DND-41 (cell line): ENCODE data around the gene PPP1R16B.

Source experiments
- ATAC-seq: fragments of 200-7000 bp; cut with Tn5 transposase; 3 replicates; pipeline ENCODE4 v1.9.1; 2021; ENCODE audit warnings: low read depth; ENCODE audit not compliant: insufficient read depth
- DNase-seq: peaks from one replicate; pipeline ENCODE4 v3.0.0-alpha.2; 2020
- H2AFZ ChIP-seq: 2 replicates; pipeline ENCODE4 v1.6.0; 2012; ENCODE audit warnings: low read depth, low read length
- H3K27ac ChIP-seq: 2 replicates; pipeline ENCODE4 v1.5.1; 2012; ENCODE audit warnings: low read length, inconsistent platforms
- H3K27me3 ChIP-seq: fragments of 200-600 bp; sonication (generic); 2 replicates; pipeline ENCODE4 v1.6.0; 2012; ENCODE audit warnings: low read length, mild to moderate bottlenecking, inconsistent platforms; ENCODE audit not compliant: insufficient read depth, poor library complexity
- H3K36me3 ChIP-seq: 2 replicates; pipeline ENCODE4 v1.5.1; 2012; ENCODE audit warnings: low read length, inconsistent platforms; ENCODE audit not compliant: insufficient read depth
- H3K4me1 ChIP-seq: 2 replicates; pipeline ENCODE4 v1.5.1; 2012; ENCODE audit warnings: mild to moderate bottlenecking, low read length; ENCODE audit not compliant: insufficient read depth
- H3K4me2 ChIP-seq: 2 replicates; pipeline ENCODE4 v1.6.0; 2012; ENCODE audit warnings: mild to moderate bottlenecking, moderate library complexity, low read length, inconsistent platforms; ENCODE audit not compliant: insufficient read depth
- H3K4me3 ChIP-seq, 2 experiments: fragments of 200-600 bp in 1 of 2; shearing (Covaris generic) in 1 of 2; 2 replicates each; pipeline ENCODE4 v1.5.1; 2012 to 2016; ENCODE audit warnings: inconsistent platforms in 2 of 2, low read length in 2 of 2, mild to moderate bottlenecking in 2 of 2, low read depth in 1 of 2, moderate library complexity in 1 of 2
- H3K79me2 ChIP-seq: 2 replicates; pipeline ENCODE4 v1.6.0; 2012; ENCODE audit warnings: low read length, inconsistent platforms; ENCODE audit not compliant: insufficient read depth
- H3K9ac ChIP-seq: 2 replicates; pipeline ENCODE4 v1.6.0; 2012; ENCODE audit warnings: low read depth, mild to moderate bottlenecking, inconsistent platforms, low read length, moderate library complexity
- H3K9me3 ChIP-seq: 2 replicates; pipeline ENCODE4 v1.5.1; 2012; ENCODE audit warnings: low read length, moderate library complexity, mild to moderate bottlenecking, inconsistent platforms; ENCODE audit not compliant: insufficient read depth, severe bottlenecking
- H4K20me1 ChIP-seq: 2 replicates; pipeline ENCODE4 v1.6.0; 2012; ENCODE audit warnings: low read length; ENCODE audit not compliant: insufficient read depth
- CTCF ChIP-seq: IDR thresholded peaks from 2 replicates; pipeline ENCODE4 v1.5.1; 2012; ENCODE audit warnings: borderline replicate concordance, low read length, moderate library complexity, mild to moderate bottlenecking; ENCODE audit not compliant: poor library complexity, severe bottlenecking; ENCODE audit errors: extremely low read depth
- EZH2 ChIP-seq: IDR thresholded peaks from 3 replicates; pipeline ENCODE4 v1.6.1; 2012; ENCODE audit warnings: borderline replicate concordance, low read depth, mild to moderate bottlenecking, moderate library complexity, low read length, inconsistent platforms; ENCODE audit not compliant: severe bottlenecking

PPP1R16B gene

GRCh38 chr20:38941726-38942389, 136.4 kb downstream of the PPP1R16B start:
- no peak overlapping the region for H2AFZ ChIP-seq
- peaks cover 50% of the 10 kb centered on the region for H4K20me1 ChIP-seq
- H3K79me2 ChIP-seq, result peaks cover 87% of the 10 kb centered on the region
- H3K9me3 ChIP-seq, result no peaks in the 10 kb centered on the region
- ATAC-seq, result peak; percentile 42; the same call in 1 of the 3 replicates
- no peak overlapping the region for H3K9ac ChIP-seq
- no peak for DNase-seq
- H3K4me1 ChIP-seq, result no peaks in the 10 kb centered on the region; the same call in 1 of the 2 replicates
- H3K4me3 ChIP-seq, result no peak overlapping the region
- H3K27me3 ChIP-seq, result no peaks in the 10 kb centered on the region
- TF ChIP-seq CTCF (peak; percentile 9), EZH2 (no peak)
- no peak overlapping the region for H3K27ac ChIP-seq
- H3K4me2 ChIP-seq, result no peak overlapping the region
- peaks cover 93% of the 10 kb centered on the region for H3K36me3 ChIP-seq

DNA sequence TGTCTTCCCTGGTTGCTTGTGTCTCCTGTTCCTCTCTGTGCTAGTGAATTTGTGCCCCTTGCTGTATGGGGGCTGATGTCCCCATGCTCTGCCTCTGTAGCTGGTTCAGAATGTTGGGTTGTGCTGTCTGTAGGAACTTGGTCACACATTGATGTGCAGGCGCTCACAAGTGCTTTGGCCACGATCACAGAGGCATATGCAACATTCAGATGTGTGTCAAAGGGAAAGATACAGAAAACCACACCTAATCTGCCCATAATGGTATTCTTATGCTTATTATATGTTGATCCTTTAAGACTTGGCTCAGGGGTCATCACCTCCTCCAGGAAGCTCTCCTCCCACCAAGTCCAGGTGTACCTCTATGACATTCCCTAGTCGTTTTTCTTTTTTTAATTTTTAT, 139.5 kb downstream of the PPP1R16B start:
- H3K9ac ChIP-seq, result no peak overlapping the region
- H4K20me1 ChIP-seq, result peaks cover 30% of the 10 kb centered on the region

GRCh38 chr20:38946836-38947235, 141.3 kb downstream of the PPP1R16B start:
- H4K20me1 ChIP-seq, result peaks cover 22% of the 10 kb centered on the region; the same call in 1 of the 2 replicates
- no peak overlapping the region for H2AFZ ChIP-seq
- no peak overlapping the region for H3K9ac ChIP-seq
- ATAC-seq, result no peak
- no peak for TF ChIP-seq CTCF
- no peak for TF ChIP-seq EZH2
- H3K4me3 ChIP-seq, result no peak overlapping the region
- H3K9me3 ChIP-seq, result no peaks in the 10 kb centered on the region
- peaks cover 93% of the 10 kb centered on the region for H3K36me3 ChIP-seq
- no peak for DNase-seq
- no peak overlapping the region for H3K4me2 ChIP-seq
- H3K27me3 ChIP-seq, result no peaks in the 10 kb centered on the region
- peaks cover 57% of the 10 kb centered on the region for H3K79me2 ChIP-seq
- no peaks in the 10 kb centered on the region for H3K4me1 ChIP-seq
- no peak overlapping the region for H3K27ac ChIP-seq

More for the DNA sequence above, 139.5 kb downstream of the PPP1R16B start:
- DNase-seq (no peak), ATAC-seq (no peak; the same call in 2 of the 3 replicates)
- TF ChIP-seq CTCF (no peak), EZH2 (no peak)
- Histone ChIP-seq H3K4me2 (no peak overlapping the region), H3K9me3 (no peaks in the 10 kb centered on the region), H3K27me3 (no peaks in the 10 kb centered on the region), H3K27ac (no peak overlapping the region), H2AFZ (no peak overlapping the region), H3K4me3 (no peak overlapping the region), H3K36me3 (peaks cover 93% of the 10 kb centered on the region), H3K4me1 (no peaks in the 10 kb centered on the region), H3K79me2 (peaks cover 75% of the 10 kb centered on the region)
